Kidney epithelial cell (primary cell): ENCODE results near the gene WDSUB1. TPM values are rescaled to one million over a fixed set of nuclear protein-coding genes. Genes with fewer than 3 reads are reported as not detected.
A peak's percentile ranks its signal among the peaks of the same experiment; 100 is the strongest.

ENCODE experiments used
- DNase-seq: peaks from one replicate; pipeline ENCODE4 v3.0.0-alpha.2; 2010; ENCODE audit warnings: low read depth
- H3K27me3 ChIP-seq: 2 replicates; pipeline ENCODE4 v1.6.0; 2011; ENCODE audit warnings: low read length; ENCODE audit not compliant: control insufficient read depth, insufficient read depth
- H3K36me3 ChIP-seq: 2 replicates; pipeline ENCODE4 v1.5.1; 2011; ENCODE audit warnings: low read length; ENCODE audit not compliant: control insufficient read depth, insufficient read depth
- H3K4me3 ChIP-seq: 2 replicates; pipeline ENCODE4 v1.5.1; 2011; ENCODE audit warnings: low read depth, mild to moderate bottlenecking, control low read depth, low read length
- total RNA-seq: library from RNA; depleted of rRNA; stranded (reverse); fragments of >200 nt; gene quantifications from 2 replicates; pipeline ENCODE4 v1.2.3, GENCODE V29; 2015
- TF ChIP-seq, protein P1 (sequence below): IDR thresholded peaks from 2 replicates; pipeline ENCODE4 v1.5.1; 2011; ENCODE audit warnings: mild to moderate bottlenecking, moderate library complexity, low read length, control low read depth, inconsistent platforms; ENCODE audit not compliant: insufficient read depth, poor library complexity, severe bottlenecking

WDSUB1 gene
- total RNA-seq, 1 donor from 2014 or later: 8.0 TPM

DNA sequence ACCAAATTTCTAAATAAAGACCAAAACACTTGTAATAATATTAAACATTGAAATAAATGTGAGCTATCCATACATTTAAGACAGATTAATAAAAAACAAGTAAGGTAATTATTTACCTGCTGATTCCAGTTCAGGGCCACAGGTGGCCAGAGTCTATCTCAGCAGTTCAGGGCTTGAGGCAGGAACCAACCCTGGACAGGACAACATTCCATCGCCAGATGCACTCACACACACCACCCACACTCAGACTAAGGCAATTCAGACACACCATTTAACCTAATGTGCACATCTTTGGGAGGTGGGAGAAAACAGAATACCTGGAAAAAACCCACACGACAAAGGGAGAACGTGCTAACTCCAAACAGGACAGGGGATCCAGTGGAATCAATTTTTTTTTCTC, 14.1 kb upstream of the WDSUB1 start:
- Histone ChIP-seq H3K4me3 (no peak overlapping the region), H3K27me3 (no peaks in the 10 kb centered on the region), H3K36me3 (no peaks in the 10 kb centered on the region)
- TF ChIP-seq, protein P1, sequence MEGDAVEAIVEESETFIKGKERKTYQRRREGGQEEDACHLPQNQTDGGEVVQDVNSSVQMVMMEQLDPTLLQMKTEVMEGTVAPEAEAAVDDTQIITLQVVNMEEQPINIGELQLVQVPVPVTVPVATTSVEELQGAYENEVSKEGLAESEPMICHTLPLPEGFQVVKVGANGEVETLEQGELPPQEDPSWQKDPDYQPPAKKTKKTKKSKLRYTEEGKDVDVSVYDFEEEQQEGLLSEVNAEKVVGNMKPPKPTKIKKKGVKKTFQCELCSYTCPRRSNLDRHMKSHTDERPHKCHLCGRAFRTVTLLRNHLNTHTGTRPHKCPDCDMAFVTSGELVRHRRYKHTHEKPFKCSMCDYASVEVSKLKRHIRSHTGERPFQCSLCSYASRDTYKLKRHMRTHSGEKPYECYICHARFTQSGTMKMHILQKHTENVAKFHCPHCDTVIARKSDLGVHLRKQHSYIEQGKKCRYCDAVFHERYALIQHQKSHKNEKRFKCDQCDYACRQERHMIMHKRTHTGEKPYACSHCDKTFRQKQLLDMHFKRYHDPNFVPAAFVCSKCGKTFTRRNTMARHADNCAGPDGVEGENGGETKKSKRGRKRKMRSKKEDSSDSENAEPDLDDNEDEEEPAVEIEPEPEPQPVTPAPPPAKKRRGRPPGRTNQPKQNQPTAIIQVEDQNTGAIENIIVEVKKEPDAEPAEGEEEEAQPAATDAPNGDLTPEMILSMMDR: no peak
- no peak for DNase-seq

DNA sequence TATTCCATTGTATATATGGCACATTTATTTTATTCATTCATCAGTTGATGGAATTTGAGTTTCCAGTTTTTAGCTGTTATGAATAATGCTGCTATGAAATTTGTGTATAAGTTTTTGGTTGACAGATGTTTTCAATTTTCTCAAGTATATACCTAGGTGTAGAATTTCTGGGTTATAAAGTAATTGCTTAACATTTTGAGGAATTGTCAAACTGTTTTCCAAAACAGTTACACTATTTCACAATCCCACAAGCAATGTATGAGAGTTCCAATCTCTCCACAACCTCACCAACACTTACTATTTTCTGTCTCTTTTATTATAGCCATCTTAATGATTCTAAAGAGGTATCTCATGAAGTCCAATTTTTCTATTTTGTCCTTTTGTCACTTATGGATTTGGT, 12.5 kb upstream of the WDSUB1 start:
- no peak overlapping the region for H3K4me3 ChIP-seq
- TF ChIP-seq, protein P1: no peak
- no peak for DNase-seq
- H3K36me3 ChIP-seq: no peaks in the 10 kb centered on the region
- H3K27me3 ChIP-seq: no peaks in the 10 kb centered on the region

DNA sequence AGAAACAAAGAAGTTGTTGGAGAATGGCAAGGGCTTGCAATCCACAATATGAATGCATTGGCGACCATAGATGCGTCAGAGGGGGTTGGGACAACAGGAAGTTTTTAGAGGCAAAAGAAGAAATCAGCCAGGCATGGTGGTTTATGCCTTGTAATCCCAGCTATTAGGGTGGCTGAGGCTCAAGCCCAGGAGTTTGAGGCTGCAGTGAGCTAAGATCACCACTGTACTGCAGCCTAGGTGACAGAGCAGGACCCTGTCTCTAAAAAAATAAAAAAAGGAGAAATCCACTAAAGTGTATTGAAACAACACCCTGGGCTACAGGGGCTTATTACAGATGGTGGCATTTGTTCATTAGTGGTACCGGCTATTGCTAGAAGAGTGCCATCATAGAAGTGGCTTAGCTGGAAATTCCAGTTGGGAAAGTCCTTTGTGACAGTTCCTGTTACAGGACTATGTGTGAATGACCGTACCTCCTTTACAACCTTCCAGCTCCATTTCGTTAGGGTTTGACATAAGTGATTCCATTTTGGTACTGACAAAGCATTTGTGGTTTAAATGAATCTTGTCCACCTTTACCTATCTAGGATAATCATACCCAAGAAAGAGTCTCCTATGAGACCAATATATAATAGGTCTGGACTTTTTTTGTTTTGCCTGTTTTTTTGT, 10.7 kb upstream of the WDSUB1 start:
- Histone ChIP-seq H3K27me3 (no peaks in the 10 kb centered on the region), H3K4me3 (no peak overlapping the region), H3K36me3 (no peaks in the 10 kb centered on the region)
- TF ChIP-seq, protein P1: no peak
- no peak for DNase-seq

DNA sequence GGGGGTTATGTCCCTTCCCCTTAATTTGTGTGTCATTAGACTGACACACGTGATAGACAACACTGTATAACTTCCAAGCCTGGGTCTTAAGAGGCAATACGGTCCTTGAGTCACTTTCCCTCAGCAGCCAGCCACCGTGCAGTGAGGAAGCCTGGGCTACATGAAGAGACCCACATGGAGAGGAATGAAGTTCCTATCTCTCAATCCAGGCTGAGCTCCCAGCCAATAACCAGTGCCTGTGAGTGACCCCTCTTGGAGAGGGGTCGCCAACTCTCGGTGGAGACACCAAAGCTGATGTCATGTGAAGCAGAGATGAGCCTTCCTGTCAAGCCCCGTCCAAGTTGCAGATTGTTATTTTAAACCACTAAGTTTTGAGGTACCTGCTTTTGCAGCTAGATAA, 5.7 kb upstream of the WDSUB1 start:
- no peaks in the 10 kb centered on the region for H3K36me3 ChIP-seq
- H3K27me3 ChIP-seq: no peaks in the 10 kb centered on the region
- DNase-seq: no peak
- H3K4me3 ChIP-seq: no peak overlapping the region
- TF ChIP-seq, protein P1: no peak

DNA sequence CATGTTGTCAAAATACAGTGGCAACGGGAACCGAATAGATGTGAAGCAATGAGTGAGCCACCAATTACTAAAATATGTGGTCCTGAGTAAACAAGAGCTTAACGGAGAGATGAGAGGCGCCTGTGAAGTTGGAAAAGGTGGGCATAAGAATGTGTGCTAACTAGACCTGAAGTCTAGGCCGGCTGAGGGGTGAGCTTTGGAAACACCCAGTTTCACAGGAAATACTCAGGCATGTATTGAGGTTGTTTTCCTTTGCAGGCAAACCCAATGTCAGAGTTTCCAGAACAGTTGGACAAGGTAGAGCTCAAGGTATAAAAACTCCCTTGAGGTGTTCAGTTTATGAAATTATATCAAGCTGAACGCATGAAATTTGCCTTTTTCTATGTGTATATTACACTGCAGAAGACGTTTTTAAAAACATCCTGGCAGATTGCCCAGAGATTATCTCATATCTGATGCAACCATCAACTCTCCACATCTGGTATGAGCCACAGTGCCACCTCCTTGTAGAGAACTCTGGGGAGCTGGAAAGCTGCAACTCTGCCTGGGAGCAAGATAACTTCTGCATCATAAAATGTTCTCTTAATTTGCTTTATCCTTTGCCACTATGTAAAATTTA, 3.9 kb upstream of the WDSUB1 start:
- H3K27me3 ChIP-seq: no peaks in the 10 kb centered on the region
- TF ChIP-seq, protein P1: no peak
- DNase-seq: peak; percentile 29

DNA sequence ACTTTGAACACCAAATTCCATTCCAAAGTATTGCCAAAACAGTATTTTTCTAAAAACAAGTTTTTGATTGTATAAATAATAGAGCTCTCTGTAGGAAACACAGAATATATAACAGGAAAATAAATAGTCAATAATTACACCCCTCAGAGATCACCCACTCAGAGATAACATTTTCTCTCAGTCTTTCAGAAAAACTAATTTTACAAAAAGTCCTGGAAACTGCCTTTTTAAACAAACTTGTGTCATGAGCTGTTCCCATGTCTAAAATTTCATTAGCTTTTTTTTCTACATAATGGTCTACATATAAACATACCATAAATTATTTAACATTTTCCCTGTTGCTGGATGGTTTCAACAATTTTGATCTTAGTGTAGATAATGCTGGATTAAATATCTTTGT, 1.2 kb upstream of the WDSUB1 start:
- H3K27me3 ChIP-seq: no peaks in the 10 kb centered on the region
- TF ChIP-seq, protein P1: no peak
- H3K4me3 ChIP-seq: no peak overlapping the region
- no peaks in the 10 kb centered on the region for H3K36me3 ChIP-seq
- no peak for DNase-seq

More for the DNA sequence above, 3.9 kb upstream of the WDSUB1 start:
- Histone ChIP-seq H3K4me3 (no peak overlapping the region), H3K36me3 (no peaks in the 10 kb centered on the region)
